Measurements from ENCODE around the gene KMT2E. TPM values are rescaled to one million over a fixed set of nuclear protein-coding genes. Genes with fewer than 3 reads are reported as not detected.
"Not testable (repeated sequence)": the region's sequence is repeated elsewhere in the genome, so short reads cannot be mapped to it uniquely, and the experiment has no call there.

Gene KMT2E
- total RNA-seq, 1 donor from 2014 or later = 51.7 TPM

DNA sequence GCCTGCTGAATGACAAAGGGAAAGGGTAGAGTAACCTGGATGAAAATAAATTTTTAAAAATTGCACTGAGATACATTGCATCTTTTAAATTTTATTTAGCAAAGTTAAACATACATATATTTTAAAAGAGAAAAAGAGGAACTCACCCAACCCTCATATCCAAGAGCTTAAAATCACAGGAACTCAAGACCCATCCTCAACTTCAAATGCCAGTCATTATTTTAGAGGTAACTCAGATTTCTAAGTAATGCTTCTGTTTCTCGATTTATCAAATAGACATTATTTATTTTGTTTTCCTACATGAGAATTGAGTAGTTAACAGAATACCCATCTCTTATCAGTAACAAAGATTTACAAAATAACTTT is 32.4 kb upstream of the KMT2E start:
- no peak for DNase-seq (ENCODE audit: low read depth)

DNA sequence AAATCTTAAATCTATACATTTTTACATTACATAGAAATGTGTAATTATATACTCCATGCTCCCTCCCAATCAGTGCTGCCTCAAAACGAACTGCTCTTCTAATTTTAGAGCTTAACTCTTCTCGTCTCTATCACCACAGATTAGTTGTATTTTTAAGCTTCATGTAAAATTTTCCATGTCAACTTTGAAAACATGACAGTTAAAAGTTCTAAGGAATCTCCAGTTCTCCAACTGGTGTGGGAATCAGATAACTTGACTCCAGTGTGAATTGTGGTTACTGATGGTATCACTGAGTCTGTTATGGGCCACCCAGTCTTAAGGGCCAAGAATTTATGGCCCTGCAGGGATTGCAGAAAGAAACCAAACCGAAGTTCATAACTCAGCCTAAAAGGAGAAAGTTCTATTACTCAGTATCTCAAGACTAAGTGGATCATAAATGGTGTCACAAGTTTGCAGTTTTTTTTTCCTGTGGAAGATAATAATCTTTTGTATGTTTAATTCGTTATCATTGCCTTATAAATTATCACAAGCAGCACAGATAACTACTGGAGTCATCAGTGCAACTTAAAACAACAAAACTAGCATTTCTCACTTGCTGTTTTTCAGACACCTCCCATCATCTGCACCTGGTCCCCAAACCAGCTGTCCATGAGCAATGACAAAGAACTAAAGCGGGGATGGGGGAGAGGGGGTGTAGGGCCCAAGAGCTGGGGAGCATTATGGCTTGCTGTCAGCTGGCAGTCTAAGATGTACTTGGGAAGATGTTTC is 31.5 kb upstream of the KMT2E start:
- DNase-seq (ENCODE audit: low read depth) = peak; percentile 66

DNA sequence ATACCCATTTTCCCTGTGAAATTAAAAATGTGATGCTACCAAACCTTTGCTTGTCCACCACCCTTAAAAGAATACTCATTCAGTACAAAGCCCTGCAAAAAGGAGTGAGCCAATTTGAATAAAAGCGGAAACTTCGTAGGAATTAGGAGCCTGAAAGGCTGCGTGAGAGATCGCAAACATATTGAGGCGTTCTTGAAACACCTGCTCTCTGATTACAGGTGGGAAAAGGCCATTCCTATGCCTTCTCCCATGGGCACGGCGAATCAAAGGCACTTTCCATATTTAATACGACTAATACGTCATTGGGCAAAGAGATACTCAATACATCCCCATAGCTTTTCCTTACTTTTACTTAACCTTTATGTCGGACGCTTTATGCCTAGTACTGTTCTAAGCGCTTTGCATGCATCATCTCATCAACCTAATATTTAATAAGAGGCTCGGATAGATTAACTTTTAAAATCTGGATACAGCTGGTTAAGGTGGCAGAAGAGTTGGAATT is 30.9 kb upstream of the KMT2E start:
- DNase-seq (ENCODE audit: low read depth) = no peak

DNA sequence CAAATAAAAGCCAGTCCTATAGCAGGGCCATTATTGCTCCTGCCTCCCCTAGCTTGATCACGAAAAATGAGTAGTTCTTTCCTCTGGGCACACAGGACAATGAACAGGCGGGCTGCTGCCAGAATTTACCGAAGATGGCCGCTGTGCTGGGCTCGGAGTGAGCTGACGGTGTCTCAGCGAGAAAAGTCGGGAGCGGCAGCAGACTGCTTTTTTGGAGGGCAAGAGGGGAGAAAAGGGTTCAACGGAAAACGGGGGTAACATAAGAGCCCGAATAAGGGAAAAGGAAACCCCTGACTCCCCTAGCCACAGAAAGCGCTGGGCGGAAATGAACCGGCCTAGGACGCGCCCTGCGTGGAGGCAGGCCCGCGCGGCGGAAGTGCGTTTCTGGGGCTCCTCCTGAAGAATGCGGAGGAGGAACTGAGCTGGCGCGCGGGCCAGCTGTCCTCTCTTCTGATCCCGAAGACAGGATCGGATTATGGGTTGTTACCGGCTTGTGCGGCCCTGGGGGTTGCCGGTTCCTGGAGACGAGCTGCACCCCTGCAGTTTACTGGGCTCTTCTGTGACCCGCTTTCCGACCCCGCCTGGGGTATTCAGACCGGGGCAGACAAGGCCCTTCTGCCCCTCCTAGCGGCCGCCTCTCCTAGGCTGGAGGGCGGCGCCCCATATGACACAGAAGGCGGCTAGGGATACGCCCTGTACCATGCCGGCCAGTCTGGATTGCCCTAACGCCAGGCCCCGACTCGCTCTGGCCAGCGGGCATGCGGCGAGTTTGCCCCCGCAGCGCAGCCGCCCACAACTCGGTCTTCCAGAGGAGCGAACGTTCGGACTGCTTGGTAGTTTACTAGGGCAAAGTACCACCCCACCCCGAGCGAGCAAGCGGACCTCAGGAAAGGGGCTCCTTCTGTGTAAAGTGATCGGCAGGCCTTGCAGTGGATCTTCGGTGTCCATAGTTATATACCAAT is 30.1 kb upstream of the KMT2E start:
- DNase-seq (ENCODE audit: low read depth) = peak; percentile 94

DNA sequence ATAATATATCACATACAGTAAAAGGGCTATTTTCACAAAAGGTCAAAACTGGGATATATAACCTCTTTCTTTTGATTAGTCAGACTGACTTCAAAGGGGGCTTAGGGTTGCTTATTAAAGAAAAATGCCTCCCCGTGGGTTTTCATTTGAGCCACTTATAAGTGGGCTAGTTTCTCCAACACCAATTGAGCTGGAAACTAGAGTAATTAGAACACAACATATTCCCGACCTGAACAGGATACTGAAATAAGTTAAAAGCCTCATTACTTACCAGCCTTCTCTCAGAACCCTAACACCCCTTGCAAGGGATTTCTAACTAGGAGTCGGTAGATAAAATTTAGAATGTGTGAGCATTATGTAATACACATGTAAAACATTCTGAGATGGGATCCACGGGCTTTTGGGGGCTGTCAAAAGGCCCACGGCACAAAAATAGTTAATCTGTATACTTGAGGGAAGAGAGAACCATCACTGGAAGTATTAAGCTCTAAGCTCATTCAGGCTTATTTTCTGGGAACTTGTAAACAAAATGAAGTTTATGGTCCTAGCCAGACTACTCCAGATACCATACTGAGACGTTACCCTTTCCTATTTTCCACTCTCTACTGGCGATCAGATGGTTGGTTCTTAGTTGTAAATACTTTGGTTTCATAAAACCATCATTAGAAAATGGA is 29.3 kb upstream of the KMT2E start:
- no peak for DNase-seq (ENCODE audit: low read depth)

DNA sequence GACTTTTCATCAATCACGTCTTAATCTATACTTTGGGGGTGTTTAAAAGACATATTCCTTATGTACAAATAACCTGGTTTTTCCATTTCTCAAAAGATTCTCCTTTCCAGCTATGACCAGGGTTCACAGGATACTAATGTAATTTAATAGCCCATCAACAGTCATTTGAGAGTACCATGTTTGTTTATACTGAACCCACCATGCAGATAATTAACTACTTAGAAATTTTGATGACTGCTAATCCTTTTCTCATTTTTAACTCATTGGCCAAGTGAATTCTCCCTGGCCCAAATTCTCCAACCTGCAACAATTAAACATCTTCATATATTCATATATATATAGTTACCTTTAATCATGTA is 28.8 kb upstream of the KMT2E start:
- no peak for DNase-seq (ENCODE audit: low read depth)

DNA sequence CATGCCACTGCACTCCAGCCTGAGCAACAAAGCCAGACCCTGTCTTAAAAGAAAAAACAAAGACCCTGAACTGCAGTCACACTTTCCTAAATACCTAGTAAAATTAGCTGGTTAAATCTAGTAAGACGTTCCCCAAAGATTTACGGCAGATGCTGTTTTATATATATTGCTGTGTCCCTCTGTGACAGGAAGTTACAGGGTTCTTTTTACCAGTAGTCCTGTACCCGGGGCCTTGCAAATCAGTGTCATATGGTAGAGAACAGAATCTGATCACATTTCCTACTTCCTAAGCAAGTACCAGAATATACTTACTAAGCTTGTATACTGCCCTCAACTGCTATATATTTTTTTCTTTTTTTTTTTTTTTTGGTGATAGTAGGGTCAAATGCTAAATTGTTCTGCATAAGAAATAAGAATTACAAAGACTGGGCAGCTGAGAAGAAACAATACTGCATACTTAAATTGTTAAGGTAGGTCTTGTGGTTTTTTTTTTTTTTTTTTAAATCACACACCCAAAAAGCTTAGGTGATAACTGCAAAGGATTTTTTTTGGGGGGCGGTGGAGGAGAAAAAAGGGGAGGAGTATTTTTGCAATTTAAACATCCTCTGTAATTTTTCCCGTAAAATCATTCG is 27.3 kb upstream of the KMT2E start:
- no peak for DNase-seq (ENCODE audit: low read depth)

DNA sequence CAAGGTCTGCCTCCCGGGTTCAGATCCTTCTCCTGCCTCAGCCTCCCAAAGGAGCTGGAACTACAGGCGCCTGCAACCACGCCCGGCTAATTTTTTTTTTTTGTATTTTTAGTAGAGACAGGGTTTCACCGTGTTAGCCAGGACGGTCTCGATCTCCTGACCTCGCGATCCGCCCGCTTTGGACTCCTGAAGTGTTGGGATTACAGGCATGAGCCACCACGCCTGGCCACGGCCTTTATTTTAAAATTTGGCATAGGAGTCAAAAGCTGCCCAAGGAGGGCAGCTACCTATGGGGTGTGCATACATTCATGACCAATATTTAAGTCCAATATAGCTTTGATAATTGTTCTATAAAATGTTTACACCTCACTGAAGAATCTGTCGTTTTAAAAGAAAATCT is 26.6 kb upstream of the KMT2E start:
- not testable (repeated sequence) for DNase-seq (ENCODE audit: low read depth)

DNA sequence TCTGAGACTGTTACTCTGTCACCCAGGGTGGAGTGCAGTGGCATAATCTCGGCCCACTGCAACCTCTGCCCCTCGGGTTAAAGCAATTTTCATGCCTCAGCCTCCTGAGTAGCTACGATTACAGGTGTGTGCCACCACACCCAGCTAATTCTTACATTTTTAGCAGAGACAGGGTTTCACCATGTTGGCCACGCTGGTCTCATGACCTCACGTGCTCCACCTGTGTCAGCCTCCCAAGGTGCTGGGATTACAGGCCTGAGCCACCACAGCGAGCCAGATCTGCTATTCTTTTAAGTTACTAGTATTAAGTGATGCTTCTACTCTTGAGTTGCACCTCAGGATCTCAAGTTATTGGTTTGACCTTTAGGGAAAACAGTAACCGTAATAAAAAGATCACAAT is 23.0 kb upstream of the KMT2E start:
- no peak for DNase-seq (ENCODE audit: low read depth)

DNA sequence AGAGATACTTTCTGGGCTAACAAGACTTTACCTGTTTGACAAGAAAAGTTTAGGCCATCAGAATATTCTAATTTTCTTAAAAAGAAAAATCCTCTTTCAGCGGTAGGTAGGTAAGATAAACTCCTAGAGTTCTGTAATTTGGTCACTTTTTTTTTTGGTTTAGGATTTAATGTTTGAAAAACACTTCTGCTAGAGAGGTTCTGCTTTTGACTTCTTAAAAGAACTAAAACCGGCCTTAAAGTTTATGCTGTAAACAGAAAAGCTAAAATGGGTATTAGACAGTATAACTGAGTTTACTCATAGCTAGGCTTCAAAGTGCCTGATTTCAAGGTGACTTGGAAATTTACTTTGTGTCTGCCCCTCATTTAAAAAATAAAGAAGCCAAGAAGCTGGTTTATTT is 21.7 kb upstream of the KMT2E start:
- DNase-seq (ENCODE audit: low read depth) = no peak

DNA sequence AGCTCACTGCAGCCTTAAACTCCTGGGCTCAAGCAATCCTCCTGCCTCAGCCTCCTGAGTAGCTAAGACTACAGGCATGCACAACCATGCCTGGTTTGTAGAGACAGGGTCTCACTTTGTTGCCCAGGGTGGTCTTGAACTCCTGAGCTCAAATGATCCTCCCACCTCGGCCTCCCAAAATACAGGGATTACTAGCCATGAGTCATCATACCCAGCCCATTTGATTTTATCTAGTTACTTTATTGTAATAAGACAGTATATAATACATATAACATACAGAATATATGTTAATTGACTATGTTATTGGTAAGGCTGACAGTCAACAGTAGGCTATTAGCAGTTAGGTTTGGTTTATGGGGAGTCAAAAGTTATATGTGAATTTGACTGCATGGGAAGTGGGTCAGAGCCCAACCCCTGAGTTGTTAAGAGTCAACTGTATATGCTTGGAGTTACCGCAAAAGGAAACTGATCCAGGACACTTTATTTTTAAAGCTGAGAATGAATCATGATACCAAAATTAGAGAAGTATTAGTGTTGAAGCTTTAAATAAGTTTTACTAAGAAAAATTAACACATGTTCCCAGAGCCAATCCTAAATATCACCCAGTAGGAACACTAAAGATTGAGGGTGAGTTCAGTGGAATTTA is 20.7 kb upstream of the KMT2E start:
- peak; percentile 75 for DNase-seq (ENCODE audit: low read depth)

DNA sequence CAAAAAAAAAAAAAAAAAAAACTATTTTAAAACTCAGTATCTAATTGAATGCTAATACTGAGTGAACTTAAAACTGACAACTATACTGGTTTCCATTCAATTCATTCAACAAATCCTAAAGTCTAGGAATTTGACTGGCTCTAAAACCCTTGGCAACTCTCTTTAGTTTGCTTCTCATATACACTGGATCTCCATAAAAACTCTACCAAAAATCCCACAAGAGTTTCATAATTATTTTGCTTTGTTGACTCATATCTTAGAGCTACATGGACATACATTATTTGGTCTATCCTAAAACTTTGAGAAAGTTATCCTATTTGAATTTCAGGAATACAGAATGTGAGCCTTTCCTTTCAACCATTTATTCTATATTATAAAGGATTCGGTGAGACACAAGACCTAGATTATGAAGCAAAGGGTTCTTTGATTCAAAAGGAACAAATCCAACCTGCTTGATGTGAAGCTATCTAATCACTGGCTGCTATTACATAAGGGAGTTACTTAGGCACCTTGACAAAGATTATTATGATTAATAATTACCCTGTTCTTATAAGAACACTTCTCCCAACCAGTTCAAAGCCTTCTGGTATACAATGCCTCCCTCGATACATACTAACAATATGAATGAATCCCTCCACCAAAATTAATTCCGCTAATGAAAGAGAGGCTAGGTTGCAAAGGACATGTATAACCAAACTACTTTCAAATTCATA is 15.8 kb upstream of the KMT2E start:
- no peak for DNase-seq (ENCODE audit: low read depth)

DNA sequence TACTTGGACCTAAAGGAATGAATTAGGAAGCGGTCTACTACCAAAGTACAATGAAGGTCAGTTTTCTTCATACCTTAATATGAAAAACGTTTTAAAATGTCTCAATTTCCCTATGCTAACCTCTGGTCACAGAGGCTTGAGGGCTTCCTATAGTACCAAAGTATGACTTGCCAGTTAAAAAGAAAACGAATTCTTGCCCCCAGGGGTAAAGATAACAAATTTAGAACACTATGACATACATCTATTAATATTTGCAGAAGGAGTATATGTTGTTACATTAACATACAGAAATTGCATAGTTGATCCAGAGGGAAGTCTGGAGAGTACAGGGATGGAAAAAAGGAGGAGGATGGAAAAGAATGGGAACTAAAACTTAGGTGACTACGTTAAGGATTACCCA is 13.8 kb upstream of the KMT2E start:
- no peak for DNase-seq (ENCODE audit: low read depth)

DNA sequence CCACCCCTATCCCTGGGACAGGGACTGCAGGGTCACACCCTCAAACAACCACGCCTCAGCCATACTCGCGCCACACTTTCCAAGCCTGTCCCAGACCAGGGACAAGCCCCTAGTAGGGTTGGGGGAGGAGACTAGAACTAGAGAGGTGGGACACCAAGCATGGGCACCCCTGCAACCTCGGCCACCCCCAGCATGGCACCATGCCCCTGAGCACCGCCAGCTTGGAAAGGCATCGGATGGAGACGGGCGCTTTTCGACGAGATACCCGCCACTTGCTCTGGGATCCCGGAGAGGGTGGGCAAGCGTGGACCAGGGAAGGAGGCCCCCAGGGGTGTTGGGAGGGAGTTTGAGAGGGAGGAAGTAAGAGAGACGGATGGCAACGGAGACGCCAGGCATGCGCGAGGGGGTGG is 13.1 kb upstream of the KMT2E start:
- DNase-seq (ENCODE audit: low read depth) = no peak

DNA sequence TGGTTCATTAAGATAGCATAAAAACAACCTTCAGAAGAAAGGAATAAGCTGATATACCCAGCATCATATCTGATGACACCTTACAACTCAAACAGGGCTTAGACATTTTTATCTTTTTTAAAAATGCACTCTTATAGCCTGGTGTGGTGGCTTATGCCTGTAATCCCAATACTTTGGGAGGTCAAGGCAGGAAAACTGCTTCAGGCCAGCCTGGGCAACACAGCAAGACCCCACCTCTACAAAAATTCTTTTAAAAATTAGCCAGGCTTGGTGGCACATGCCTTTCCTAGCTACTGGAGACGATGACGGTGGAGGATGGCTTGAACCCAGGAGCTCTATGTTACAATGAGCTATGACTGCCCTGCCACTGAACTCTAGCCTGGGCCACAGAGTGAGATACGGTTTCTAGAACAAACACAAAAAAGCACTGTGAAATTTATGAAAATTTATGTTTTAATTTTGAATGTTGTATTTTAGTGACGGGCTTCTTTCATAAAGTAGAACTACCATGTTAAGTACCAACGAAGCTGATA is 12.3 kb upstream of the KMT2E start:
- no peak for DNase-seq (ENCODE audit: low read depth)

DNA sequence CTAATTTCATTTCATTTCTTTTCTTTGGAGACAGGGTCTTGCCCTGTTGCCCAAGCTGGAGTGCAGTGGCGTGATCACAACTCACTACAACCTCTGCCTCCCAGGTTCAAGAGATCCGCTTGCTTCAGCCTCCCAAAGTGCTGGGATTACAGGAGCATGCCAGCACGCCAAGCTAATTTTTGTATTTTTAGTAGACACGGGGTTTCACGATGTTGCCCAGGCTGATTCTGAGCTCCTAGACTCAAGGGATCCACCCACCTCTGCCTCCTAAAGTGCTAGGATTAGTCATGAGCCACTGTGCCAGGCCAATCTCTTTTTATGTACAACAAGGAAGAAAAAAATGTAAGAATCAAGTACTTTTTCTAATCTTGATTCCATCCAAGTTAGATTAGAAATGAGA is 10.7 kb upstream of the KMT2E start:
- DNase-seq (ENCODE audit: low read depth) = peak; percentile 88

DNA sequence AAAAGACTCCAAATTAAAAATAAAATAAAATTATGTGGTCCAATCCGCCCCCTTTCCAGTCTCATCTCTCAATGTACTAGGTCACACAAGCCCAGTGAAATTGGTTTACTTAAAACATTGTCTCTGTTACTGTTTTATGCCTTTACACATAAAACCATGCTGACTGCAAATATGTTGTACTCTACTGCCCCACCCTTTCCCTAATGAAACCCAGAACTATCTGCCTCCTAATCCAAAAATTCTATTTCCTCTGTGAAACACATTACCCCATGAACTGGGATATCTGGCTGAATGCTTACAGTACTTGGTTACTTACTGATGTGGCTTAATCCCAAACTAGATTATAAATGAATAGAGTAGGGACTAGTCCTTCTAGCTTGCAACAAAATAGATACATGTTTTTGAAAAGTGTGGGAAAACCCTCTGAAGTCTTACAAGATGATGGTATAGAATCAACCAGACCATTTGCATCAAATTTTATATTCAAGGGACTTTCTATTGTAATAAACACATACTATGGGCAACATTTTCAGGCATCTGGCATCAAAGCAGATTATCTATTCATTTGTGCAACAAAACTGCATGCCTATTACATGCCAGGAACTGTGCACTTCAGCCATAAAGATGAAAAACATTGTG is 10.0 kb upstream of the KMT2E start:
- DNase-seq (ENCODE audit: low read depth) = no peak

DNA sequence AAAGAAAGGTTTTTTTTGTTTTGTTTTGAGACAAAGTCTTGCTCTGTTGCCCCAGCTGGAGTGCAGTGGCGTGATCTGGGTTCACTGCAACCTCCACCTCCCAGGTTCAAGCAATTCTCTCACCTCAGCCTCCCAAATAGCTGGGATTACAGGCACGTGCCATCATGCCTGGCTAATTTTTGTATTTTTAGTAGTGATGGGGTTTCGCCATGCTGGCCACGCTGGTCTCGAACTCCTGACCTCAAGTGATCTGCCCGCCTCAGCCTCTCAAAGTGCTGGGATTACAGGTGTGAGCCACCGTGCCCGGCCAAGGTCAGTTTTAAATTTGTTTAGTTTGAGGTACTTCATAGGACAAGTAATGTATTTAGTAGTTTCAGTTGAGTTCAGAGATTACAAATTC is 9.0 kb upstream of the KMT2E start:
- not testable (repeated sequence) for DNase-seq (ENCODE audit: low read depth)

DNA sequence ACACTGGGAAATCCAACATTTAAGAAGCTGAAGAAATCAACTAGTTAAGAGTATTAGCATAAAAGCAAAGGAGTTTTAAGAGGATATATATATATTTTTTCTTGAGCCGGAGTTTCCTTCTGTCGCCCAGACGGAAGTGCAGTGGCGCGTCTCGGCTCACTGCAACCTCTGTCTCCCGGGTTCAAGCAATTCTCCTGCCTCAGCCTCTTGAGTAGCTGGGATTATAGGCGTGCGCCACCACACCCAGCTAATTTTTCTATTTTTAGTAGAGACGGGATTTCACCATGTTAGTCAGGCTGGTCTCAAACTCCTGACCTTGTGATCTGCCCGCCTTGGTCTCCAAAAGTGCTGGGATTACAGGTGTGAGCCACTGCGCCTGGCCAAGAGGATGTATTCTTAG is 8.5 kb upstream of the KMT2E start:
- not testable (repeated sequence) for DNase-seq (ENCODE audit: low read depth)
